ENCODE data around the gene GOPC. TPM values are rescaled to one million over a fixed set of nuclear protein-coding genes. Genes with fewer than 3 reads are reported as not detected.
"Not testable (repeated sequence)": the region's sequence is repeated elsewhere in the genome, so short reads cannot be mapped to it uniquely, and the experiment has no call there.

Gene GOPC
- total RNA-seq, 1 experiment from 2014 or later, result 24.2 TPM

DNA sequence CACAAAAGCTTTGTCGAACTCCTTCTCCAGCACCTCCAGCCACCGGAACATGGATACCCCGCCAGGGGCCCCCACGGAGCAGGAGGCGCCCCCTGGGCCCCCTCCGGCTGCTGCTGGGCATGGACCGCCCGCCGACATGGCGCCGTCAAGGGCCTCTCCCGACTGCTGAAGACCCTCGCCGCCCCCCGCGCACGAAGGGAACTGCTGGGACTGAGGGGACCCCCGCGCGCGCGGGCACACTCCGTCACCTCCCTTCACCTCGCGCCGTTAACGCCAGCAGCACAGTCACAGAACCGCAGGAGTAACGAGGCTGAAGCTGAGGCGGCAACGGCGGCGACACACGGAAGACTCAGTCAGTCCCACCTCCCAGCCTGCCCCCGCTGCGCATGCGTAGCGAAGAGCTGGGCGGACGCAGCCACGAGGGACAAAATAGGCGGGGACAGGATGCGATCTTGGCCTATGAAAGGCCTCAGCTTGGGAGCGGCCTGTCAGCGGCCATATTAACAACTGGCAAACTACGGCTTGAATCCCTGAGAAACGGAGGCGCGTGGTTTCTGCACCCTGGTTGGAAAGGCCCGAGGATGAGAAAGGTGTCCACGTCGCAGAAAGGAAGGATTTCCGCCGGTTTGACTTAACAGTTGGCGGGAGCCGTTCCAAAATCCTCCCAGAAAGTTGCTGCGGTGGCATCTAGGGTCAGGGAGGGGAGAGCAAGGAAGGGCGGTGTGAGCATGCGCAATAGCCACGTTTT is at the start of gene GOPC (continued):
- TF ChIP-seq, protein P1, sequence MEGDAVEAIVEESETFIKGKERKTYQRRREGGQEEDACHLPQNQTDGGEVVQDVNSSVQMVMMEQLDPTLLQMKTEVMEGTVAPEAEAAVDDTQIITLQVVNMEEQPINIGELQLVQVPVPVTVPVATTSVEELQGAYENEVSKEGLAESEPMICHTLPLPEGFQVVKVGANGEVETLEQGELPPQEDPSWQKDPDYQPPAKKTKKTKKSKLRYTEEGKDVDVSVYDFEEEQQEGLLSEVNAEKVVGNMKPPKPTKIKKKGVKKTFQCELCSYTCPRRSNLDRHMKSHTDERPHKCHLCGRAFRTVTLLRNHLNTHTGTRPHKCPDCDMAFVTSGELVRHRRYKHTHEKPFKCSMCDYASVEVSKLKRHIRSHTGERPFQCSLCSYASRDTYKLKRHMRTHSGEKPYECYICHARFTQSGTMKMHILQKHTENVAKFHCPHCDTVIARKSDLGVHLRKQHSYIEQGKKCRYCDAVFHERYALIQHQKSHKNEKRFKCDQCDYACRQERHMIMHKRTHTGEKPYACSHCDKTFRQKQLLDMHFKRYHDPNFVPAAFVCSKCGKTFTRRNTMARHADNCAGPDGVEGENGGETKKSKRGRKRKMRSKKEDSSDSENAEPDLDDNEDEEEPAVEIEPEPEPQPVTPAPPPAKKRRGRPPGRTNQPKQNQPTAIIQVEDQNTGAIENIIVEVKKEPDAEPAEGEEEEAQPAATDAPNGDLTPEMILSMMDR (IDR thresholded peaks at IDR 0.05 in 2 of 3, conservative IDR thresholded peaks at IDR 0.05 in 1 of 3; ENCODE audit: borderline replicate concordance in 1 of 3, insufficient read depth in 1 of 3, low read depth in 2 of 3, low read length in 2 of 3), result 0 out of 6 replicates have a peak, but pooled peaks of 1 of the 3 experiments have one; percentile 12
- TF ChIP-seq SP1 (IDR thresholded peaks at IDR 0.05; ENCODE audit: low read depth), result no peak; the same call in 1 of the 2 replicates
- TF ChIP-seq, protein P2, sequence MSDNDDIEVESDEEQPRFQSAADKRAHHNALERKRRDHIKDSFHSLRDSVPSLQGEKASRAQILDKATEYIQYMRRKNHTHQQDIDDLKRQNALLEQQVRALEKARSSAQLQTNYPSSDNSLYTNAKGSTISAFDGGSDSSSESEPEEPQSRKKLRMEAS (IDR thresholded peaks at IDR 0.05), result peak; percentile 94
- no peak for TF ChIP-seq ATF3 (IDR thresholded peaks at IDR 0.05)

- CTCF ChIA-PET; H3K36me3 ChIP-seq (ENCODE audit: control insufficient read depth in 1 of 2, insufficient read depth in 2 of 2, low read length in 2 of 2); RAD21 ChIA-PET (ENCODE audit: low non-redundant PET in 1 of 2, low total read pairs in 2 of 2, uncharacterized antibody in 2 of 2, unreplicated experiment in 2 of 2); DNase-seq (ENCODE audit: low read depth, low spot score); H4K20me1 ChIP-seq (ENCODE audit: insufficient read depth); H3K9me2 ChIP-seq (ENCODE audit: insufficient read depth); POLR2A ChIA-PET; H3K4me2 ChIP-seq (ENCODE audit: low read length); H3K27ac ChIP-seq (ENCODE audit: low read depth, low read length); H2AFZ ChIP-seq (ENCODE audit: low read depth, low read length, poor library complexity, severe bottlenecking); H3K79me2 ChIP-seq (ENCODE audit: insufficient read depth, low read length); H3K27me3 ChIP-seq (ENCODE audit: insufficient read depth, low read length); H3K9ac ChIP-seq (ENCODE audit: low read length); H3K9me3 ChIP-seq (ENCODE audit: control insufficient read depth in 1 of 2, insufficient read depth in 1 of 2, low read depth in 1 of 2, low read length in 2 of 2); ATAC-seq; intact Hi-C loops (cut with micrococcal nuclease); H3K4me1 ChIP-seq (ENCODE audit: control insufficient read depth in 1 of 2, insufficient read depth in 2 of 2, low read length in 2 of 2); BruUV-seq (replicated peaks); H3K4me3 ChIP-seq (replicated peaks in 1 of 2; ENCODE audit: low read depth in 1 of 2, low read length in 2 of 2): not testable (repeated sequence)
Observed at GRCh38 chr6:117651984-117652383, 49.7 kb upstream of the GOPC start.
